Ovary (tissue), 3 donors: ENCODE results near the gene STMN3.

Experiments
- CTCF ChIP-seq, 3 donors: fragments of 450-650 bp in 2 of 3; fragments of 200-600 bp in 1 of 3; IDR thresholded peaks; one replicate each; pipeline versions ENCODE4 v1.5.1 to v1.8.0; 2016 to 2022; ENCODE audit warnings: antibody characterized with exemption in 3 of 3, mild to moderate bottlenecking in 1 of 3
- POLR2A ChIP-seq: fragments of 450-650 bp; IDR thresholded peaks from one replicate; pipeline ENCODE4 v1.6.1; 2017; ENCODE audit warnings: antibody characterized with exemption, mild to moderate bottlenecking, moderate library complexity
- donor health status: DM: no; HTN: no; CAD: no.

GRCh38 chr20:63700199-63701050, 47.2 kb upstream of the STMN3 start:
- TF ChIP-seq CTCF (IDR thresholded peaks at IDR 0.05), result no peak
- TF ChIP-seq POLR2A, result no peak
